GM19099 (cell line): ENCODE results near the gene CCNB2.

Experiments used
- POLR2A ChIP-seq: IDR thresholded peaks from 3 replicates; pipeline ENCODE4 v1.6.1; 2011; ENCODE audit warnings: low read depth; ENCODE audit not compliant: insufficient read length; ENCODE audit errors: extremely low read depth

CCNB2 gene

GRCh38 chr15:59120937-59121336, 16.0 kb downstream of the CCNB2 start:
- TF ChIP-seq POLR2A, result no peak

GRCh38 chr15:59124261-59124660, 19.3 kb downstream of the CCNB2 start:
- TF ChIP-seq POLR2A, result no peak

- TF ChIP-seq POLR2A, result no peak
These were observed 26.5 kb downstream of the CCNB2 start for GRCh38 chr15:59131456-59131855.

- TF ChIP-seq POLR2A, result no peak
These were observed 27.1 kb downstream of the CCNB2 start for GRCh38 chr15:59131969-59132562.

GRCh38 chr15:59133929-59134427, 29.0 kb downstream of the CCNB2 start:
- no peak for TF ChIP-seq POLR2A

- no peak for TF ChIP-seq POLR2A
These were observed 32.6 kb downstream of the CCNB2 start for GRCh38 chr15:59137566-59137965.

- no peak for TF ChIP-seq POLR2A
These were observed 33.3 kb downstream of the CCNB2 start for GRCh38 chr15:59138243-59138642.

GRCh38 chr15:59140422-59141226, 35.7 kb downstream of the CCNB2 start:
- no peak for TF ChIP-seq POLR2A

- no peak for TF ChIP-seq POLR2A
These were observed 38.3 kb downstream of the CCNB2 start for GRCh38 chr15:59143281-59143680.

- TF ChIP-seq POLR2A, result no peak
These were observed 42.7 kb downstream of the CCNB2 start for GRCh38 chr15:59147666-59148065.

- no peak for TF ChIP-seq POLR2A
These were observed 43.3 kb downstream of the CCNB2 start for GRCh38 chr15:59148153-59148833.

- no peak for TF ChIP-seq POLR2A
These were observed 45.2 kb downstream of the CCNB2 start for GRCh38 chr15:59150185-59150584.

GRCh38 chr15:59152694-59153450, 47.9 kb downstream of the CCNB2 start:
- TF ChIP-seq POLR2A, result no peak

GRCh38 chr15:59153466-59153865, 48.5 kb downstream of the CCNB2 start:
- TF ChIP-seq POLR2A, result no peak

- no peak for TF ChIP-seq POLR2A
These were observed 49.3 kb downstream of the CCNB2 start for GRCh38 chr15:59154243-59154642.
